SK-N-SH treated with all-trans-retinoic acid at 6 μM for 48 hours (cell line): ENCODE measurements around the gene CCR7.

Experiments used
- ATAC-seq: fragments of 200-7000 bp; cut with Tn5 transposase; 3 replicates; pipeline ENCODE4 v1.9.1; 2020; ENCODE audit warnings: mild to moderate bottlenecking, moderate library complexity
- ARNTL ChIP-seq: fragments of 450-650 bp; formaldehyde crosslinking; IDR thresholded peaks from 2 replicates; pipeline ENCODE4 v1.5.0; 2020; ENCODE audit warnings: low read depth, mild to moderate bottlenecking, moderate library complexity, borderline replicate concordance
- GLIS3 ChIP-seq: fragments of 250-450 bp; sonication (Bioruptor Pico); IDR thresholded peaks from 2 replicates; pipeline ENCODE4 v1.5.0; 2020; ENCODE audit warnings: mild to moderate bottlenecking, moderate library complexity
- ISL1 ChIP-seq: fragments of 250-450 bp; sonication (Bioruptor Pico); IDR thresholded peaks from 2 replicates; pipeline ENCODE4 v2.1.2; 2022; ENCODE audit warnings: mild to moderate bottlenecking, moderate library complexity
- OSR1 ChIP-seq: fragments of 250-450 bp; sonication (Bioruptor Pico); IDR thresholded peaks from 2 replicates; pipeline ENCODE4 v1.8.0; 2022; ENCODE audit warnings: moderate library complexity, mild to moderate bottlenecking, inconsistent platforms
- PATZ1 ChIP-seq: fragments of 250-450 bp; sonication (Bioruptor Pico); IDR thresholded peaks from 2 replicates; pipeline ENCODE4 v1.8.0; 2020; ENCODE audit warnings: mild to moderate bottlenecking, moderate library complexity, borderline replicate concordance
- POU6F1 ChIP-seq: fragments of 250-450 bp; sonication (Bioruptor Pico); IDR thresholded peaks from 2 replicates; pipeline ENCODE4 v1.8.0; 2021; ENCODE audit warnings: low read depth, mild to moderate bottlenecking, moderate library complexity, borderline replicate concordance
- RARB ChIP-seq: fragments of 250-450 bp; sonication (Bioruptor Pico); IDR thresholded peaks from 2 replicates; pipeline ENCODE4 v1.8.0; 2021; ENCODE audit warnings: mild to moderate bottlenecking, moderate library complexity
- SNAI2 ChIP-seq: fragments of 250-450 bp; sonication (Bioruptor Pico); IDR thresholded peaks from 2 replicates; pipeline ENCODE4 v1.5.0; 2020; ENCODE audit warnings: mild to moderate bottlenecking, moderate library complexity
- TCF4 ChIP-seq: fragments of 250-450 bp; sonication (Bioruptor Pico); IDR thresholded peaks from 2 replicates; pipeline ENCODE4 v1.8.0; 2021; ENCODE audit warnings: mild to moderate bottlenecking, moderate library complexity, borderline replicate concordance
- TOX ChIP-seq: fragments of 250-450 bp; sonication (Bioruptor Pico); IDR thresholded peaks from 2 replicates; pipeline ENCODE4 v1.8.0; 2021; ENCODE audit warnings: mild to moderate bottlenecking, moderate library complexity, borderline replicate concordance
- ZFP3 ChIP-seq: fragments of 250-450 bp; sonication (Bioruptor Pico); IDR thresholded peaks from 2 replicates; pipeline ENCODE4 v1.5.0; 2020; ENCODE audit warnings: mild to moderate bottlenecking, moderate library complexity
- ZFP30 ChIP-seq: fragments of 450-650 bp; formaldehyde crosslinking; IDR thresholded peaks from 2 replicates; pipeline ENCODE4 v1.5.0; 2022; ENCODE audit warnings: mild to moderate bottlenecking, moderate library complexity
- ZNF565 ChIP-seq: fragments of 450-650 bp; formaldehyde crosslinking; conservative IDR thresholded peaks from 2 replicates; pipeline ENCODE4 v1.5.0; 2020; ENCODE audit warnings: low read depth, mild to moderate bottlenecking, moderate library complexity
- ZNF70 ChIP-seq: fragments of 450-650 bp; formaldehyde crosslinking; IDR thresholded peaks from 2 replicates; pipeline ENCODE4 v1.5.0; 2020; ENCODE audit warnings: mild to moderate bottlenecking, moderate library complexity
- ZNF8 ChIP-seq: fragments of 450-650 bp; formaldehyde crosslinking; IDR thresholded peaks from 2 replicates; pipeline ENCODE4 v1.5.0; 2020; ENCODE audit warnings: mild to moderate bottlenecking, moderate library complexity
- TF ChIP-seq, protein P1 (sequence below): fragments of 250-450 bp; sonication (Bioruptor Pico); IDR thresholded peaks from 2 replicates; pipeline ENCODE4 v1.5.1; 2021; ENCODE audit warnings: mild to moderate bottlenecking, moderate library complexity
- TF ChIP-seq, protein P2 (sequence below): fragments of 250-450 bp; sonication (Bioruptor Pico); IDR thresholded peaks from 2 replicates; pipeline ENCODE4 v1.5.1; 2020; ENCODE audit warnings: low read depth, mild to moderate bottlenecking, moderate library complexity

CCR7 gene

DNA sequence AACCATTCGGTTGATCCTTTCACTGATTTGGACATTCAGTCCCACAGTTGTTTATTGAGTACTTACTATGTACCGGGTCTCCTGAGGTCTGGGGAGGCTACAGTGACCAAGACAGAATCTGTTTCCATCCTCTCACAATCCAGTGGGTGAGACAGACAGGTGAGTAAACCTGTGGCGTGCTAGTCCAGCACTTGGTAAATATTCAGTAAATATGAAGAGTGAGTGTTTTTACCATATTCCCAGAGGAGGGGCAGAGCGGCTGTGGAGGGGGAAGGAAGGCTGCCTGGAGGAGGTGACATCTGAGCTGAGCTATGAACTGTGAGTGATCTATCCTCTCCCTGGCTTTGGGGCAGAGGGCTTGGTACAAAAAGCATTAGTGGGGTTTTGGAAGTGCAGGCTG lies 31.4 kb downstream of the CCR7 start (continued):
- TF ChIP-seq, protein P1, sequence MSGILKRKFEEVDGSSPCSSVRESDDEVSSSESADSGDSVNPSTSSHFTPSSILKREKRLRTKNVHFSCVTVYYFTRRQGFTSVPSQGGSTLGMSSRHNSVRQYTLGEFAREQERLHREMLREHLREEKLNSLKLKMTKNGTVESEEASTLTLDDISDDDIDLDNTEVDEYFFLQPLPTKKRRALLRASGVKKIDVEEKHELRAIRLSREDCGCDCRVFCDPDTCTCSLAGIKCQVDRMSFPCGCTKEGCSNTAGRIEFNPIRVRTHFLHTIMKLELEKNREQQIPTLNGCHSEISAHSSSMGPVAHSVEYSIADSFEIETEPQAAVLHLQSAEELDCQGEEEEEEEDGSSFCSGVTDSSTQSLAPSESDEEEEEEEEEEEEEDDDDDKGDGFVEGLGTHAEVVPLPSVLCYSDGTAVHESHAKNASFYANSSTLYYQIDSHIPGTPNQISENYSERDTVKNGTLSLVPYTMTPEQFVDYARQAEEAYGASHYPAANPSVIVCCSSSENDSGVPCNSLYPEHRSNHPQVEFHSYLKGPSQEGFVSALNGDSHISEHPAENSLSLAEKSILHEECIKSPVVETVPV (CRISPR knock-in tag) = no peak
- no peak for TF ChIP-seq GLIS3 (CRISPR knock-in tag)
- no peak for TF ChIP-seq ZFP3

GRCh38 chr17:40532520-40533253 lies 32.6 kb downstream of the CCR7 start:
- TF ChIP-seq ARNTL (CRISPR knock-in tag) = no peak
- ATAC-seq = no peak

DNA sequence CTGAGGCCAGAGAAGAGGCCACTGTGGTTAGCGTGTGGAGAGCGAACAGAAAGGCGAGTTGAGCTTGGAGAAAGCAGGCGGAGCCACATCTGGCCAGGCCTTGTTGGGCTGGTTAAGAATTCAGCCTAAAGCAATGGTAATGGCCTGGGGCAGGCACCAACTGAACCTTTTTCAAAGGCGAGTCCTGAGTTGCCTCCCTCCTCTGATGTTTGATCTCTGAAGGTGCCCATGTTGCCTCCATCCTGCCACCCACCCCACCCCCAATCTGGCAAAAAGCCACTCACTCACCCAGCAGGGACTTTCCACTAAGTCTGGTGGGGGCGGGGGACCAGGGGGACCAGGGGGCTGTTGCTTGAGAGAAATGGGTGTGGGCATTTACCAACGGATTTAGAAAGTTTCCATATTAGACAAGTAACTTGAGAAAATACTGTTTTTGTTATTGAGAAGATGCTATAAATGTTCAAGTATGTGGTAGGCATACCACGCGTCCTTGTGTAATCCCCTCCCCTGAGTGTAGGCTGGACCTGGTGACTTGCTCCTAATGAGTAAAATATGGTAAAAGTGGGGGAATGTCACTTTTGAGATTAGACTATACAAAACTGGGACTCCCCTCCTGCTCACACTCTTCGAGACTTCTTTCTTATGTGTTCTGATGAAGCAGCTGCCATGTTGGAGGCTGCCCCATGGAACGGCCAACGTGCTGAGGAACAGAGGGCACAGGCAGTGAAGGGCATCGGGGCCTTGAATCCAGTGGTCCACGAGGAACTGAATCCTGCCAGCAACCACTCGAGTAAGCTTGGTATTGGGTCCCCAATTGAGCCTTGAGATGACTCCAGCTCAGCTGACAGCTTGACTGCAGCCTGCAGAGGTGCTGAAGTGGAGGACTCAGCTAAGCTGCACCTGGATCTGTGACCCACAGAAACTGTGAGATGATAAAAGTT lies 34.0 kb downstream of the CCR7 start:
- ATAC-seq = no peak
- TF ChIP-seq POU6F1 (no peak), ZNF8 (no peak), ZNF70 (no peak), ZFP30 (CRISPR knock-in tag) (no peak)
- TF ChIP-seq, all 23 proteins: peak for 0

GRCh38 chr17:40530531-40530994 lies 34.7 kb downstream of the CCR7 start:
- no peak for ATAC-seq
- TF ChIP-seq ZNF70 (no peak), ZNF8 (no peak), ARNTL (CRISPR knock-in tag) (no peak), OSR1 (CRISPR knock-in tag) (no peak), TOX (no peak), ZFP30 (CRISPR knock-in tag) (no peak)
- TF ChIP-seq, all 23 proteins: peak for 0

DNA sequence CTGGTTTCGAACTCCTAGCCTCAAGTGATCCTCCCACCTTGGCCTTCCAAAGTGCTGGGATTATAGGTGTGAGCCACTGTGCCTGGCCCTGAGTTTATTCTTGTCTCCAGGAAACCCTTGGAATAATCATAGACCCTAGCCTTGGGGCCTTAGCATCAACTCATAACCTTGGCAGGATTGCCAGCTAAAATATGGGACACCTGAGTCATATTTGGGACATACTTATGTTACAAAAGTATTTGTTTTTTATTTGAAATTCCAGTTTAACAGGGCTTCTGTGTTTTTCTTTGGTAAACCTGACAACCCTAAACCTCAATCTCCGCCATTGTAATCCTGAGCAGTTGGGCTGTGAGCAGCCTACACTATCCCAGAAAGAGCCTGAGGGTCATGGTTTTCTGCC lies 35.3 kb downstream of the CCR7 start:
- TF ChIP-seq, protein P1 (CRISPR knock-in tag) = no peak
- TF ChIP-seq OSR1 (CRISPR knock-in tag) (no peak), ISL1 (CRISPR knock-in tag) (no peak), TCF4 (no peak), POU6F1 (no peak), PATZ1 (CRISPR knock-in tag) (no peak), ZFP3 (no peak), TOX (no peak), RARB (CRISPR knock-in tag) (no peak), GLIS3 (CRISPR knock-in tag) (no peak), SNAI2 (CRISPR knock-in tag) (no peak), ZNF8 (no peak), ZNF565 (CRISPR knock-in tag) (no peak), ARNTL (CRISPR knock-in tag) (no peak)
- TF ChIP-seq, protein P2, sequence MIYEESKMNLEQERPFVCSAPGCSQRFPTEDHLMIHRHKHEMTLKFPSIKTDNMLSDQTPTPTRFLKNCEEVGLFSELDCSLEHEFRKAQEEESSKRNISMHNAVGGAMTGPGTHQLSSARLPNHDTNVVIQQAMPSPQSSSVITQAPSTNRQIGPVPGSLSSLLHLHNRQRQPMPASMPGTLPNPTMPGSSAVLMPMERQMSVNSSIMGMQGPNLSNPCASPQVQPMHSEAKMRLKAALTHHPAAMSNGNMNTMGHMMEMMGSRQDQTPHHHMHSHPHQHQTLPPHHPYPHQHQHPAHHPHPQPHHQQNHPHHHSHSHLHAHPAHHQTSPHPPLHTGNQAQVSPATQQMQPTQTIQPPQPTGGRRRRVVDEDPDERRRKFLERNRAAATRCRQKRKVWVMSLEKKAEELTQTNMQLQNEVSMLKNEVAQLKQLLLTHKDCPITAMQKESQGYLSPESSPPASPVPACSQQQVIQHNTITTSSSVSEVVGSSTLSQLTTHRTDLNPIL (CRISPR knock-in tag) = no peak
- no peak for ATAC-seq
